HG03442 (cell line): ENCODE data around the gene BGN.

Experiments used
- ATAC-seq: cut with Tn5 transposase; IDR thresholded peaks from one replicate; pipeline ENCODE4 v1.9.1; 2021; ENCODE audit warnings: mild to moderate bottlenecking, moderate library complexity; ENCODE audit not compliant: unreplicated experiment

Gene BGN

GRCh38 chrX:153494541-153495361 is at the start of gene BGN:
Gene BGN (plus strand): TSS chrX:153494980. CDS start chrX:153504632, 9,652 bp downstream.
- no peak for ATAC-seq

- no peak for ATAC-seq
Observed at GRCh38 chrX:153445106-153445855, 49.5 kb upstream of the BGN start.

DNA sequence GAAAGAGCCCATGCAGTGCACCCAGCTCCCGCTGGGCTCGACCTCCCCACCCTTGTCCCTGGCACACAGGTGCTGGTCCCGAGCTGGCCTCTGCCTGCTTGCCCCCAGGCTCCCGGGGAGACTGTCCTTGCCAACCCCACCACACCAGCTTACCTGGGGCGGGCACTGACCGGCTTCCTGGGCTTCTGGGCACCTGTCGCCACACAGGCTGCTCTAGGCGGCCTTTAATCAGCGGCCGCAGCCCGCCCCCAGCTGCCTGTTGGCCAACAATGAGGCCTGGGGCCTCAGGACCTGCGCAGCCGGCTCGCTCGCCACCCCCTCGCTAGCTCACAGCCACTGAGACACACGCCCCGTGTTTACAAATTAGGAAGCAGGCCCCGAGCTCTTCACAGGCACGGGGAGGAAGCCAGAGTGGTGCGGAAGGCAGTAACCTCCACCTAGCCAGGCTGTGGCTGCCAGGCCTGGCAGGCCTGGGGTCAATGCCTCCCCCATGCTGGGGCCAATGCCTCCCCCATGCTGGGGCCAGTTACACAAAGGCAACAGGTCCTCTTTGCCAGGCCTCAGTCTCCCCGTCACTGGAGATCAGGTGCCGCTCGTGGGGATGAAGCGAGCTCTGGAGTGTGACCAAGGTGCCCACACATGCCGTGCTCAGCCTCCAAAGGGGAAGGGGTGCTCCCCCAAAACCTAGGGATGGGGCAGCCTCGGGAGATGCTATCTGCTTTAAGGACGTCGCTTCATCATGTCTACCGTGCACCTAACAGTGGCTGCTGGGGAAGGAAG is 48.7 kb upstream of the BGN start, which contains the start of gene TREX2:
Gene TREX2 (minus strand): TSS at position 201 of the 780 bp plus-strand sequence. CDS start 626 bp downstream, outside the sequence.
- ATAC-seq, result no peak

- no peak for ATAC-seq
Observed at GRCh38 chrX:153446636-153446936, 48.2 kb upstream of the BGN start.

DNA sequence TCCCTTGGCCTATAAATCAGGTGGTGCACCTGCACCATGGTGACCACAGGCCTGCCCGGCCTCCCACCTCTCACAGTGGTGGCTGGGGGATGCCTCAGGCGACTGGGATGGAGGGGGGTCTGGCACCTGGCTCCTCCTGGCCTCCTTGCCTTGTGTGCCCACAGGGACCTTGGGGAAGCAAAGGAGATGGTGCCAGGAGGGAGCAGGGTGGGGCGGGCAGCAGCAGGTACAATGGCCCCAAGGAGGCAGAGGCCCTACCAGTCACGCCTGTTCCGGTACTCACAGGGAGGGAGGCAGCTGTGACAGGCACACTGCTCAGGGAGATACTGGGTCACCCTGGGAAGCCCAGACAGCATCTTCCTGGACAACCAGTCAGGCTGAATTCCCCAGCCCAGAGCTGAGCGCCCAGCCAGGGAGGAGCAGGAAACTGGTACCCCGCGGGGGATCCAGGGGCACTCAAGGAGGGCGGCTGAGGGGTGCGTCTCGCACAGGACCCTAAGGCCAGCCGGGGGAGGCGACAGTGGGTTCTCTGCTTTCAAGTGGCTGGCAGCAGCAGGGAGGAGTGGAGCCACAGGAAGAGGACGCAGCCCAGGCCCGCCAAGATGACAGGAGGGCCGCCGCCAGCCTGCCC is 47.7 kb upstream of the BGN start:
- no peak for ATAC-seq

- no peak for ATAC-seq
Observed at GRCh38 chrX:153447581-153447960, 47.2 kb upstream of the BGN start.

- no peak for ATAC-seq
Observed at GRCh38 chrX:153448556-153449367, 46.0 kb upstream of the BGN start.

GRCh38 chrX:153449368-153450113 is 45.2 kb upstream of the BGN start:
- no peak for ATAC-seq

GRCh38 chrX:153450114-153450948 is 44.4 kb upstream of the BGN start:
- no peak for ATAC-seq

GRCh38 chrX:153450949-153451277 is 43.9 kb upstream of the BGN start:
- no peak for ATAC-seq

- no peak for ATAC-seq
Observed at GRCh38 chrX:153454901-153455550, 39.8 kb upstream of the BGN start.

DNA sequence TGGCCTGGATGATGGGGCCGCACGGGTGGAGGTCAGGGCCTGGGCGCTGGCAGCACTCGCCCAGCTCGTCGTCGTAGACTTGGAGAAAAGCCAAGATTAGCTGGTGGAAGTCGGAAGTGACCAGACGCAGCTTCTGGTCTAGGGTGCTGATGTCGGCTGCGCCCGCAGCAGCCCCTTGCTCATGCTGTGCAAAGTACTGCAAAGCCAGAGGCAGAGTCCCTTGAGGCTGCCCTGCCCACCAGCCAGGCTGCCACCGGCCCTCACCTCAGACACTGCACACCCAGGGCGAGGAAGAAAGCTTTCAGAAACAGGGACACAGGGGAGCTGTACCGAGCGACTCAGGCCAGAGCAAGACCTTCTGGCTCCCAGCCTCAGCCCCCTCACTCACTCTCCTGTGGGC is 39.2 kb upstream of the BGN start:
- no peak for ATAC-seq

- ATAC-seq, result no peak
Observed at GRCh38 chrX:153456161-153456560, 38.6 kb upstream of the BGN start.

- ATAC-seq, result no peak
Observed at GRCh38 chrX:153456704-153457103, 38.1 kb upstream of the BGN start.

GRCh38 chrX:153457136-153457825 is 37.5 kb upstream of the BGN start:
- no peak for ATAC-seq

- no peak for ATAC-seq
Observed at GRCh38 chrX:153457827-153458466, 36.8 kb upstream of the BGN start.

DNA sequence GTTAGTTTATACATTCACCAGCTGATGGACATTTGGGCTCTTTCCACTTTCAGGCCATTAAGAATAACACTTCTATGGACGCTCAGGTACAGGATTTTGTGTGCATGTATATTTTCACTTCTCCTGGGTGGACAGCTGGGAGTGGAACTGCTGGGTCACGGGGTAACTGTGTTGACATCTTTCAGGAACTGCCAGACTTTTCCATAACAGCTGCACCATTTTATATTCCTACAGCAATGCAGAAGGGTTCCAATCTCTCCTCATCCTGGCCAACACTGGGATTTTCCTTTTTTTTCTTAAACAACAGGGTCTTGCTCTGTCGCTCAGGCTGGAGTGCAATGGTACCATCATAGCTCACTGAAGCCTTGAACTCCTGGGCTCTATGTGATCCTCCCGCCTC is 36.3 kb upstream of the BGN start:
- no peak for ATAC-seq
